Measurements from ENCODE around the gene KCNAB3.

GRCh38 chr17:7922269-7922844 lies 7.3 kb downstream of the KCNAB3 start:
- no peak for TF ChIP-seq CTCF (IDR thresholded peaks at IDR 0.05)
- TF ChIP-seq POLR2A (IDR thresholded peaks at IDR 0.05) = no peak
